Measurements from ENCODE around the gene ADAM17.

ADAM17 gene

GRCh38 chr2:9517118-9517782, 38.4 kb downstream of the ADAM17 start:
- TF ChIP-seq GATA3 (IDR thresholded peaks at IDR 0.05; ENCODE audit: low read depth, low read length) = no peak
- no peak for TF ChIP-seq GATA2 (IDR thresholded peaks at IDR 0.05; ENCODE audit: low read depth, low read length)

- TF ChIP-seq GATA2 (IDR thresholded peaks at IDR 0.05; ENCODE audit: low read depth, low read length) (no peak), GATA3 (IDR thresholded peaks at IDR 0.05; ENCODE audit: low read depth, low read length) (no peak)
Measured at GRCh38 chr2:9508931-9509330, 46.7 kb downstream of the ADAM17 start.

- TF ChIP-seq GATA2 (IDR thresholded peaks at IDR 0.05; ENCODE audit: low read depth, low read length) (no peak), GATA3 (IDR thresholded peaks at IDR 0.05; ENCODE audit: low read depth, low read length) (no peak)
Measured at GRCh38 chr2:9498210-9498609, 57.4 kb downstream of the ADAM17 start.

GRCh38 chr2:9497017-9497416, 58.6 kb downstream of the ADAM17 start:
- TF ChIP-seq GATA2 (IDR thresholded peaks at IDR 0.05; ENCODE audit: low read depth, low read length) (no peak), GATA3 (IDR thresholded peaks at IDR 0.05; ENCODE audit: low read depth, low read length) (no peak)

- no peak for TF ChIP-seq GATA2 (IDR thresholded peaks at IDR 0.05; ENCODE audit: low read depth, low read length)
- no peak for TF ChIP-seq GATA3 (IDR thresholded peaks at IDR 0.05; ENCODE audit: low read depth, low read length)
Measured at GRCh38 chr2:9494081-9494480, 61.5 kb downstream of the ADAM17 start.

GRCh38 chr2:9493478-9493877, 62.2 kb downstream of the ADAM17 start:
- TF ChIP-seq GATA2 (IDR thresholded peaks at IDR 0.05; ENCODE audit: low read depth, low read length) (no peak), GATA3 (IDR thresholded peaks at IDR 0.05; ENCODE audit: low read depth, low read length) (no peak)

GRCh38 chr2:9492927-9493326, 62.7 kb downstream of the ADAM17 start:
- TF ChIP-seq GATA2 (IDR thresholded peaks at IDR 0.05; ENCODE audit: low read depth, low read length) (no peak), GATA3 (IDR thresholded peaks at IDR 0.05; ENCODE audit: low read depth, low read length) (no peak)

- no peak for TF ChIP-seq GATA3 (IDR thresholded peaks at IDR 0.05; ENCODE audit: low read depth, low read length)
- no peak for TF ChIP-seq GATA2 (IDR thresholded peaks at IDR 0.05; ENCODE audit: low read depth, low read length)
Measured at GRCh38 chr2:9490789-9491188, 64.8 kb downstream of the ADAM17 start.

- TF ChIP-seq GATA2 (IDR thresholded peaks at IDR 0.05; ENCODE audit: low read depth, low read length) (no peak), GATA3 (IDR thresholded peaks at IDR 0.05; ENCODE audit: low read depth, low read length) (no peak)
Measured at GRCh38 chr2:9488583-9489547, 66.8 kb downstream of the ADAM17 start.

GRCh38 chr2:9484533-9484932, 71.1 kb downstream of the ADAM17 start:
- TF ChIP-seq GATA2 (IDR thresholded peaks at IDR 0.05; ENCODE audit: low read depth, low read length) (no peak), GATA3 (IDR thresholded peaks at IDR 0.05; ENCODE audit: low read depth, low read length) (no peak)

- TF ChIP-seq GATA2 (IDR thresholded peaks at IDR 0.05; ENCODE audit: low read depth, low read length) (no peak), GATA3 (IDR thresholded peaks at IDR 0.05; ENCODE audit: low read depth, low read length) (no peak)
Measured at GRCh38 chr2:9483107-9483506, 72.5 kb downstream of the ADAM17 start.

GRCh38 chr2:9480157-9480556, 75.5 kb downstream of the ADAM17 start:
- TF ChIP-seq GATA3 (IDR thresholded peaks at IDR 0.05; ENCODE audit: low read depth, low read length) (no peak), GATA2 (IDR thresholded peaks at IDR 0.05; ENCODE audit: low read depth, low read length) (no peak)

- TF ChIP-seq GATA2 (IDR thresholded peaks at IDR 0.05; ENCODE audit: low read depth, low read length) (no peak), GATA3 (IDR thresholded peaks at IDR 0.05; ENCODE audit: low read depth, low read length) (no peak)
Measured at GRCh38 chr2:9478526-9478925, 77.1 kb downstream of the ADAM17 start.

- TF ChIP-seq GATA3 (IDR thresholded peaks at IDR 0.05; ENCODE audit: low read depth, low read length) (no peak), GATA2 (IDR thresholded peaks at IDR 0.05; ENCODE audit: low read depth, low read length) (no peak)
Measured at GRCh38 chr2:9477914-9478313, 77.7 kb downstream of the ADAM17 start.
